ENCODE results near the gene ERC1.

ERC1 gene

DNA sequence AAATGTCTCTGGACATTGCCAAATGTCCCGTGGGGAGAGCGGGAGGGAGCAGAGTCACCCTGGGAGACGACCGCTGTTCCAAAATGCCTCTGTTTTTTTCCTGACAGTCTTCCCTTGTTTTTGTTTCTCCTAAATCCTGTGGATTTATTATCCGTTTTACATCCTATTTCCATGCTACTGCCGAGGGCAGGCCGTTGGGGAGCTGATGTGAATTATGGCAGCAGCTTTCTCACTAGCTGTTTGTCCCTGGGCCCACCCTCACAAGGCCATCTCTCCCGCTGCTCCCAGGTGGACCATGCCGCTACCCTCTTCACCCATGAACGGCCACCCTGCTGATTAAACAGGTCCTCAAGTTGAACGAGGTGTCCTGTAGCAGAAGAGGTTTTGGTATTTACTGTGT lies 548.1 kb downstream of the ERC1 start:
- no peak for DNase-seq (ENCODE audit: low read depth)

DNA sequence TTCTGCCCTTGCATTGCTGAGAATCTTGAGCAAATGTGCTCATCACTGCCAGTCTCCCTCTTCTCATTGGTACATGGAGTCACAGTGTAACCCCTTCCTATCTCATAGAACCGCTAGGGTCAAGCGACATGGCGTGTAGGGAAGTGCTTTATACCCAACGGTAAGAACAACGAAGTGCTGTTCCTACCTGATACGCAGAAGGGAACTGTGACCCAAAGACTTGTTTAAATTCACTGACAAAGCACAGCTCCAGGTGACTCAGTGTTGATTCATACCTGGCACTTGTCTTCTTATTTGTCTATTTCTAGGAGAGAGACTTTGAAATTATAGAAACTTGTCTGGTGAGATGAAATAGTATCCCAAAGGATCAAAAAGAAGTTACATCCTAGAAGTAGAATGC lies 549.7 kb downstream of the ERC1 start:
- DNase-seq (ENCODE audit: low read depth) = no peak

DNA sequence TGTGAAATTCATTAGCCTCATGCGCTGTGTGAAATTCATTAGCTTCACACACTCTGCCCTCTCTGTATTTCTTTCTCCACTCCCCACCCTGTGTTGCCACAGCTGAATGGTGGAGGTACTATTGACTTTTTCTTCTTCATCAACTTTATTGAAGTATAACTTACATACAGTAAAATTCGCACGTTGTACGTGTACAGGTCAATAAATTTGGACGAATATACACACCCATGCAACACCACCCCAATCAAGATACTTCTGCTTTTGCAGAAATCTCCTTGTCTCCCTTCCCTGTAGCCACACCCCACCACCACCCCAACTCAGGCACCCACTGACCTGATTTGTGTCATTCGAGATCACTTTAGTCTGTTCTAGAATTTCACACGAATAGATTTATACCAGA lies 551.6 kb downstream of the ERC1 start:
- no peak for DNase-seq (ENCODE audit: low read depth)

DNA sequence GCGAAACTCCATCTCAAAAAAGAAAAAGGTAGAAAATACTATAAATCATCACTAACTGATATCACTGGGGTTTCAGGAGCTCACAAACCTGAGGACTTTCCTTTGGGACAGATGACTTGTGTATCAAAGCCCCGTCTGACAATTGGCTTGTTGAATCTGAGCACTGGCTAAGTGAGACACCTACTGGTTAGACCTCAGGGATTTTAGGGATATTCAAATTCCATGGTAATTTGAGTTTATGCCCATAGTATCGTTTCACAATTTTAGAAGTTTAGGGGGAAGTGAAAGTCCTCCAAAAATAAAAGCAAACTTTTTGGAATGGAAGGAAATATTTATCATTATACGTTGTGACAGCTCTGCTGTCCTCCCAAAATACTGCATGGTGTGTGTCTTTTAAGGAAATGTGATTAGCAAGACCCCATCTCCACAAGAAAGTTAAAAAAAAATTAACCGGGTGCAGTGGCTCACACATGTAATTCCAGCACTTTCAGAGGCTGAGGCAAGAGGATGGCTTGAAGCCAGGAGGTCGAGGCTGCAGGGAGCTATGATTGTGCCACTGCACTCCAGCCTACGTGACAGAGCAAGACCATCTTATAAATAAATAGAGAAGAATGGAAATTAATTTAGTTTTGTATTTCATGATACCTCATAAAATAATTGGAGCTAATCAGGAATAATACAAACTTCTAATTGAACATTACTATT lies 554.1 kb downstream of the ERC1 start:
- peak; percentile 51 for DNase-seq (ENCODE audit: low read depth)
